ACHN (cell line): ENCODE data around the gene EPHA6.
"Not testable (repeated sequence)": the region's sequence is repeated elsewhere in the genome, so short reads cannot be mapped to it uniquely, and the experiment has no call there.

Experiments used
- DNase-seq: peaks from one replicate; pipeline ENCODE4 v3.0.0-alpha.2; 2015
- in situ Hi-C: cut with HindIII; loops from 2 replicates; pipeline ENCODE4 v1.10.0; 2017; ENCODE audit warnings: low sequenced_read_pairs, low pct_ligation_motif_present, low pct_unique_long_range_greater_than_20kb

Gene EPHA6

GRCh38 chr3:97481416-97481815, 667.0 kb downstream of the EPHA6 start:
- no peak for DNase-seq
- in situ Hi-C loops = no loop called here

- in situ Hi-C loops = no loop called here
- DNase-seq = no peak
Observed at GRCh38 chr3:97485206-97485605, 670.8 kb downstream of the EPHA6 start.

GRCh38 chr3:97487587-97487986, 673.2 kb downstream of the EPHA6 start:
- in situ Hi-C loops = no loop called here

GRCh38 chr3:97488741-97489140, 674.3 kb downstream of the EPHA6 start:
- DNase-seq = no peak
- in situ Hi-C loops = no loop called here

More at GRCh38 chr3:97487587-97487986, 673.2 kb downstream of the EPHA6 start:
- DNase-seq = no peak

- no peak for DNase-seq
- in situ Hi-C loops = no loop called here
Observed at GRCh38 chr3:97495896-97496295, 681.5 kb downstream of the EPHA6 start.

GRCh38 chr3:97497138-97497537, 682.7 kb downstream of the EPHA6 start:
- in situ Hi-C loops = no loop called here
- DNase-seq = no peak

- DNase-seq = peak; percentile 2
- in situ Hi-C loops = no loop called here
Observed at GRCh38 chr3:97504463-97504862, 690.1 kb downstream of the EPHA6 start.

- no peak for DNase-seq
- in situ Hi-C loops = no loop called here
Observed at GRCh38 chr3:97510795-97511194, 696.4 kb downstream of the EPHA6 start.

- in situ Hi-C loops = no loop called here
- DNase-seq = no peak
Observed at GRCh38 chr3:97515076-97515475, 700.7 kb downstream of the EPHA6 start.

- in situ Hi-C loops = no loop called here
- DNase-seq = no peak
Observed at GRCh38 chr3:97530691-97531090, 716.3 kb downstream of the EPHA6 start.

- in situ Hi-C loops, DNase-seq: not testable (repeated sequence)
Observed at GRCh38 chr3:97547573-97547972, 733.2 kb downstream of the EPHA6 start.

- in situ Hi-C loops = no loop called here
- DNase-seq = no peak
Observed at GRCh38 chr3:97550408-97550807, 736.0 kb downstream of the EPHA6 start.

GRCh38 chr3:97552186-97552585, 737.8 kb downstream of the EPHA6 start:
- DNase-seq = no peak
- in situ Hi-C loops = no loop called here

- no peak for DNase-seq
- in situ Hi-C loops = no loop called here
Observed at GRCh38 chr3:97575742-97576141, 761.3 kb downstream of the EPHA6 start.

- in situ Hi-C loops = no loop called here
- no peak for DNase-seq
Observed at GRCh38 chr3:97576221-97576620, 761.8 kb downstream of the EPHA6 start.

GRCh38 chr3:97579365-97579764, 765.0 kb downstream of the EPHA6 start:
- in situ Hi-C loops = no loop called here
- peak; percentile 30 for DNase-seq

- in situ Hi-C loops = no loop called here
- DNase-seq = no peak
Observed at GRCh38 chr3:97610626-97611025, 796.2 kb downstream of the EPHA6 start.

GRCh38 chr3:97612632-97613031, 798.2 kb downstream of the EPHA6 start:
- in situ Hi-C loops = no loop called here
- DNase-seq = no peak

- DNase-seq = no peak
- in situ Hi-C loops = no loop called here
Observed at GRCh38 chr3:97613139-97613538, 798.7 kb downstream of the EPHA6 start.

GRCh38 chr3:97620514-97620913, 806.1 kb downstream of the EPHA6 start:
- DNase-seq, in situ Hi-C loops: not testable (repeated sequence)

GRCh38 chr3:97636465-97636864, 822.1 kb downstream of the EPHA6 start:
- peak; percentile 1 for DNase-seq
- in situ Hi-C loops = no loop called here
